ENCODE results near the gene PTGES.

The PTGES gene

GRCh38 chr9:129720181-129720864 is 32.5 kb downstream of the PTGES start:
- DNase-seq, result no peak

GRCh38 chr9:129719135-129719534 is 33.7 kb downstream of the PTGES start:
- no peak for DNase-seq

GRCh38 chr9:129718647-129719046 is 34.2 kb downstream of the PTGES start:
- no peak for DNase-seq

GRCh38 chr9:129717991-129718390 is 34.9 kb downstream of the PTGES start:
- DNase-seq, result no peak

GRCh38 chr9:129716091-129716490 is 36.8 kb downstream of the PTGES start:
- no peak for DNase-seq

- peak in 13 of 56 donors; percentile 11 to 70 (median 23) for DNase-seq
Observed at GRCh38 chr9:129714511-129715061, 38.3 kb downstream of the PTGES start.

- no peak for DNase-seq
Observed at GRCh38 chr9:129713402-129713679, 39.5 kb downstream of the PTGES start.

GRCh38 chr9:129712634-129713401 is 40.0 kb downstream of the PTGES start:
- peak in 11 of 56 donors; percentile 7 to 60 (median 32) for DNase-seq

GRCh38 chr9:129710169-129710453 is 42.7 kb downstream of the PTGES start:
- DNase-seq, result no peak

- DNase-seq, result no peak
Observed at GRCh38 chr9:129709438-129710168, 43.2 kb downstream of the PTGES start.

- DNase-seq, result no peak
Observed at GRCh38 chr9:129708793-129709192, 44.0 kb downstream of the PTGES start.

- no peak for DNase-seq
Observed at GRCh38 chr9:129704807-129705206, 48.0 kb downstream of the PTGES start.

GRCh38 chr9:129703667-129704355 is 49.0 kb downstream of the PTGES start:
- DNase-seq, result peak in 8 of 56 donors; percentile 7 to 22 (median 18)

- DNase-seq, result peak in 1 of 56 donors; percentile 8
Observed at GRCh38 chr9:129702589-129703520, 50.0 kb downstream of the PTGES start.

- no peak for DNase-seq
Observed at GRCh38 chr9:129701549-129701948, 51.3 kb downstream of the PTGES start.

- no peak for DNase-seq
Observed at GRCh38 chr9:129701054-129701453, 51.8 kb downstream of the PTGES start.

GRCh38 chr9:129698254-129698757 is 54.5 kb downstream of the PTGES start:
- no peak for DNase-seq

- no peak for DNase-seq
Observed at GRCh38 chr9:129697656-129698253, 55.1 kb downstream of the PTGES start.

GRCh38 chr9:129696944-129697655 is 55.7 kb downstream of the PTGES start:
- peak in 5 of 56 donors; percentile 13 to 52 (median 14) for DNase-seq
